Stimulated activated CD8-positive, alpha-beta memory T cell treated with anti-CD3 and anti-CD28 coated beads, Interleukin-2, amount 100 ng/mL, for 1 hour (primary cell): ENCODE data around the gene AFDN.

Experiments
- DNase-seq, 2 donors: peaks; one replicate each; pipeline ENCODE4 v3.0.0-alpha.2; 2020; ENCODE audit warnings: low read depth in 2 of 2

Gene AFDN

DNA sequence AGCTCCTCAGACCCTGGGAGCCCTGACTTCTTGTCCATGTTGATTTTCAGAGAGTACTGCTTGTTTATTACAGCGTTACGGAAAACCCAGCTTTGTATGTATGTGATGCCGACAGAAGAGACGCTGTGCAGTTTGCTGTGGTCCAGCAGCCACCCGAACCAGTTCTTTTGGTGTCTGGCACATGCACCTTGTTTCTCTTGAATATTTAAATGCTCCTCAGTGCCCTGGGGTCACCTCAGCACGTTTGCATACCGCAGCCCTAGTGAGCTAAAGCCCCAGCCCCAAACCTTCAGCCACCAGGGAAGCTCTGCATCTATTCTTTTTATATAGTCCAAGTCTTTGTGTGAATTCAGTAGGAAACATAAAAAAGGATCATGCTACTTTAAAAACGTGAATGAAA, 39.9 kb downstream of the AFDN start:
- no peak for DNase-seq

DNA sequence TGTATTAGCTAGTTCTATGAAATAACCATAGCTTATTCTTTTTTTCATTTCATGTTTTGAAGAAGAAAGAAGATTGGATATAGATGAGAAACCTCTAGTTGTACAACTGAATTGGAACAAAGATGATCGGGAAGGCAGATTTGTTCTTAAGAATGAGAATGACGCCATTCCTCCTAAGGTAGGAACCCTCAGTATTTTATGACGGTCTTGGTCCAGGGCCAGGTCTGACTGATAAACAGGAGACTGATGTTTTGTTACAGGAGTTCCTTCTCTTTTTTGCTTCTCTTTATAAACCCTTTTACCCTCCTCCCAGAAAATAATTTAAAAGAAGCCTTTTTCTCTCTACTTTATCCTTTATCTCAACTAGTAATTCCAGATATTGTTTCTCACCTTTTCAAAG, 43.6 kb downstream of the AFDN start:
- DNase-seq: no peak

DNA sequence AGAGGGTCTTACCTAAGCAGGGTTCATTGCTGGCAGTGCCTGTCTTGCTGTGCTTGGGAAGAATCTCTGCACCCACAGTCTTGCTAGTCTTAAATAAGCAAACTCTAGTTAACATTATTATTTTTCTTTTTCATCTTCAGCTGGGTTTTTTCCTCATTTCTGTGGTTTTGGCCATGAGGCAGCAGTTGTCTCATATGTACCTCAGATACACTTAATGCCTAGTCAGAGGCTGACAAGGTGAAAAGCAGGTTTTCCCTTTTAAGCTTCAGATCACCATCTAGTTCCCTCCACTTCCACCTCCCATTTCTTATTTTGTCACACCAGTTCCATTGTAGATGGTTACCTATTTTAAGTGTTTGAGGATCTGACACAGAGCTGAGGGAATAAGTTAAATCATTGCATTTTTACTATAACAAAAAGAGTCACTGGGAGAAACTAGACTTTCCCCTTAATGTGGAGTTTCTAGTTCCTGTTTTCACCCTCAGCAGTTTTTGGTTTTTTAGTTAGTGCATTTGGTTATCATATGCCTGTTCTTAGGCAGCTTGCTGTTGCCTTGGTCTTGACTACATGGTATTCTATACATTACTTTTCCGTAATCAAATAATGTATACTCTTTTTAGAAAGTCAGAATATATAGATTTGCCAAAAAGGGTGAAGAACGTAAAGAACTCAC, 46.0 kb downstream of the AFDN start:
- DNase-seq: no peak

DNA sequence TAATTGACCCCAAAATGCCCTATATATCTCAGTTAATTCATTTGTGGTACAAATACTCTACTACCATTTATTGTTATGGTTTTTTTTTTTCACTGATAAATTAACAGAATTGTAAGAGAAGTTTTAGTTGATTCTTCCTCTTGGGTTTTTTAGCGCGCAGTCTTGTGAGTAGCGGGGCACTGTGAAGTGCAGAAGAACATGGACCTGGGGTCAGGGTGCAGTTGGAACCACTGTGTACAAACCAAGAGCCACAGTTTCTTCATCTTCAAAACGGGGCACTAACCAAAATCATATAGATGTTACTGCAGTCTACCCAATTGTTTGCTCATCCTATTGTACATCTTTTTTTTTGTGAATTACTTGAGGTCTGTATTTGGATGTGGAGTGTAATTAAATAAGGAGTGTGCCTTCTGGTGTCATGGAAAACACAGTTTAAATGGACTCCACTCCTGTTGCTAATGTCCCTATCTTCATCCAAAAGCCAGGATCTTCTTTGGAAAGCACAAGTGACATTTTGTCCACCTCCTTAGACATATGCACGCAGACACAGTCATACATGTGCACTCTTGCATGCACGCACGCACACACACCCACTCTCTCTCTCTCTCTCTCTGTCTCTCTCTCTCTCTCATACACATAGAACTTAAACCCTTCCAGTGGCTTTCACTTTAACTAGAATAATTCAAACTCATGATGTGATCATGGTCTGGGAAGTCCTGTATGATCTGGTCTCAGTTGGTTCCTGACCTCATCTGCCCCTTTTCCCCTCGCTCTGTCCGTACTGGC, 51.5 kb downstream of the AFDN start:
- no peak for DNase-seq

DNA sequence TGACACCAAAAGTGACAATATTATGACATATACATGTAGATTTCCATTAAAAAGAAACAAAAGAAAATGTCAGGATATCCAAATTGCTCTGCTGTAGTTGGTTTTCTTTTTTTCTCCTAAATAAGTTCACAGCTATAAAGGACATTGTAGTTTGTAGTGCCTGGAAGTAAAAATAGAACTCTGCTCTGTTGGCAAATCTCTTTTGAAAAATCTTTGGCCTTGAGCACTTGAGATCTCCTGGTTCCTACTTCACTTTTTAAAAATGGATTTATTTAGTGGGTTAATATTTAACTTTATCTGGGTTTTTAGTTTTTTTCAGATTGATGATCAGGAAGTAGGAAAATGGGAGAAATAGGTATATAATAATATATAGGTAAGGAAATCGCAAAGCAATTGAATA, 52.9 kb downstream of the AFDN start:
- DNase-seq: no peak

DNA sequence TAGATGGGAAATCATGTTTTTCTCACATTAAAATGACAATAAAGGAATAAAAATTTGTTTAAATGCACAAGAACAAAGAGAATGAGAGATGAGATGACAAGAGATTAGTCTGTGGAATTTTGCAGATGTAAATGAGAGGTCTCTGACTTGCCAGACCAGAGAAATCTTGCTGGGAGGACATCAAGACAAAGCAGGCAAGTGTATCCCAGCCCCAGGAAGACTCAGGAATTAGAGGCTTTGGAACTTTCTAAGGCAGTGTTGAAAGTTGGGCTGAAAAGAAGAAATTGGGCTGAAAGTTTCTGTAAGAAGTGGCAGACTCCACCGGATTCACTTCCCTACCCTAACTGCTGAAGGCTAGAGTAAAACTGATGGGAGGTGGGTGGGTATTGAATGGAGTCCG, 54.6 kb downstream of the AFDN start:
- no peak for DNase-seq

DNA sequence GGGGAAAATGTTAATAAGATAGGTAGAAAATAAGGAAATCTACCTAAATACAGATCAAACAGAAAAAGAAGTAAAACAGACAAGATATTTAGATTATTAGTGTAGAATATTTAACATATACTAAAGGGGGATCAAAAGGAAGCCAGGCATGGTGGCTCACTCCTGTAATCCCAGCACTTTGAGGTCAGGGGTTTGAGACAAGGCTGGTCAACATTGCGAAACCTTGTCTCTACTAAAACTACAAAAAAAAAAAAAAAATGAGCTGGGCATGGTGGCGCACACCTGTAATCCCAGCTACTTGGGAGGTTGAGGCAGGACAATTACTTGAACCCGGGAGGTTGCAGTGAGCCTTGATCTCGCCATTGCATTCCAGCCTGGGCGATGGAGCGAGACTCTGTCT, 55.5 kb downstream of the AFDN start:
- DNase-seq: no peak

DNA sequence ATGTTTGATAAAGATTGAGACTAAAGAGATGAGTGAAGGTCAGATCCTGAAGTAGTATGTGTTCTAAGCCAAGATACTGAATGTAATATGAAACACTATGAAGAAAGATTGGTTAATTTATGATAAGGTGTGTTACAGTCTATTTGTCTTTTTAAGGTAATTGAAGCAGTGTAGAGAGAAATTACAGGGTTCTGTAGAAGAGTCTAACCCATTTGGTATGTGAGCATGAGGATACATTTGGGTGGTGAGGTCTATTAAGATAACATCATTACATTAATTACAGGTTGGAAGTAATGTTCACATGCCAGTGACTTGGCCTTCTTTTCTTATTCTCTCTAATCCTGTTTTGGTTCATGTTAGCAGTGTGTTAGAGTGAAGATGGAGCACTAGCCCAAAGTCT, 61.4 kb downstream of the AFDN start:
- no peak for DNase-seq

DNA sequence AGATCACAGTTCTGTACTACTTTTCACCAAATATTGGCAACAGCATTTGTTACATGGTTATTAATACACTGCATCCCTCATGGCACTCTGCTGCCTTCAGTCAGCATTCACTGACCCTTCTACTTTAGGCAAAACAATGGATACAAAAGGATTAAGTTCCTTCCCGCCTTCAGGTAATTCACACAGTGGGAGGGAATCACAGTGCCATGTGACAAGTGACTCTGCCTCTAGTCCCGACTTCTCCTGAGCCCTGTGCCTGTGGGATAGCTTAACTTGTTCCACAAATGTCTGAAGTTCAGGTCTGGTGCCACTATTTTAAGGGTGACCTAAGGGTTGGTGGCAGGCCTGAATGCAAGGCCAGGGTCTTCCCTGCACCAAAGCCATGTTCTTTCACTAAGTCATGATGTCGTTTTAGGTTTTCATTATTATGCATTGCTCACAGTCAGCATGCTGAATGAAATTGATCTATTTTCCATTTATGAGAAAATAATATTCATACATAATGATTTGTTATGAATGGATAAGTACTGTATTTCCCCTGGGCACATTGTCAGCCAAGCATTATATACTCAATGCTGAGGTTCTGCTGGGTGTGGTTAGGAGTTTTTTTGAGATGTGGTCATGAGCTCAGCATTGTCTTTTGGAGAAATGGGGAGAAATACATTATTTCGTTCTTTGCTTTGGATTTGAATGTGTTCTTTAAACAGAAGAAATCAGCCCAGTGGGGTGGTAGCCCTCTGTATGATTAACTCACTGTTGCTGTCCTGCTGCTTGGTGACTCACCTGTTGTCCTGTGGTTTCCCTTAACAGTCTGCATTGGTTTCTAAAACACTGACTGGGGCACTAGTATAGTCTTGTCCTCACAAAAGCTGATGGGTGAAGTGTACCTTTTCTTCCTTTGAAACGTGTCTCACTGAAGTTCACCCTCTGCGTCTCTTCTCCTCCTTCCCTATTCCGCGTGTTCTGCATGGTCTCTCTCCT, 66.4 kb downstream of the AFDN start:
- DNase-seq: no peak

DNA sequence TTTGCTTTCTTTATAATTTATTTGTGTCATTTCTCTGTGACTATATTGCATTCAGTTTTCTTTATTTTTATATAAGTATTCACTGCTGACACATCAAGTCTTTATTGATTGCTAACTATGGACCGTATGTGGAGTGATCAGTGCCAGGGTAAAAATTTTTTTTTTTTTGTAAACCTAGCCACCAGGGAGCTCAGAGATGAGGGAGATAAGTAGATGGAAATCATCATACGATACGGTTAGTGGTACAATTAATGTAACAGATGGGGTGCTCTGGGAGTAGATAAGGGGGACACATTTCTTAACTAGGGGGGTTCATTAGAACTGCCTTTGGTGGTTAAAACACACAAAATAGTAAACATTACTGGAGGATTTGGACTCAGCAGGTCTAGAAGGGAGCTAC, 68.3 kb downstream of the AFDN start:
- no peak for DNase-seq

DNA sequence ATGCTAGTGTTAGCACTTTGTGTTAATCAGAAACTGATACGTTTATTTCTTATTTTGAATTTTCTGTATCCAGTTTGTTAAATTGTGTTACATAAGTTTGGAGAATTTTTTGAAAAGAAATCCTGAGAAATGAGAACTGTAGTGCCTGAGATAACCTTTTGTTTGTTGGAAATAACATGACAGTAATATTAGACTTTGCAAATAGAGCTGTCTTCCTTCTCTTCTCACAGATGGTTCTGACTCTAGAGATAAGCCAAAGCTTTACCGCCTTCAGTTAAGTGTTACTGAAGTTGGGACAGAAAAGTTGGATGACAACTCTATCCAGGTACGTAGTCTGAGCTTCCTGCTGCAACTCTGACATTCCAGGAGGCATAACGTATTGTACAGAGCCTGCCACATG, 69.9 kb downstream of the AFDN start:
- DNase-seq: no peak

DNA sequence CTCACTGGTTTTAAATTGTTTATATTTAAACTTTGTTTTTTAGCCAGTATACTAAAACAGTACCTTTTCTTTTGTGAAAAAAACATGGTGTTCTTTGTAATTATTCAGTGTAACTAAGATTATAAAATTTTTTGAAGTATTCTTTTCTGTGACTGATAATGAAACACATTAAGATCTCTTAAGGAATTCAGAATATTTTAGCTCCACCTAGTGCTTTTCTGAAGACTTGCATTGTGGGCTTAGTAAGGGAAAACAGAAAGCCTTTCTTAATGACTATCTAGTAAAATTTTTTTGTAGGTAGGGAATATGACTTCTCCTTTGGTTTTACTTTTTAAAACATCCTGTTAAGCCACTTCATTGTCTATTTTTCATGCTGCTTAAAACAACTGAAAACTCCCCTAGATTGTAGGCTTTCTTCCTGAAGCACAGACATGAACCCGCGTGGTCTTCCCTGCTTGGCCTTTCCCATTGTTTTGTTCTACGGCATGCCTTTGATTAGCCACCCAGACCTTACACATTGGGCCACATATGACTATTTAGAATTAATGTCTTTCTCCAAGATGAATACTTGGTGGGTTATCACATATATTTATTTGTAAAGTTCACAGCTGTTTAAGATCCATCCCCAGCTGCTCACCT, 72.1 kb downstream of the AFDN start:
- no peak for DNase-seq

DNA sequence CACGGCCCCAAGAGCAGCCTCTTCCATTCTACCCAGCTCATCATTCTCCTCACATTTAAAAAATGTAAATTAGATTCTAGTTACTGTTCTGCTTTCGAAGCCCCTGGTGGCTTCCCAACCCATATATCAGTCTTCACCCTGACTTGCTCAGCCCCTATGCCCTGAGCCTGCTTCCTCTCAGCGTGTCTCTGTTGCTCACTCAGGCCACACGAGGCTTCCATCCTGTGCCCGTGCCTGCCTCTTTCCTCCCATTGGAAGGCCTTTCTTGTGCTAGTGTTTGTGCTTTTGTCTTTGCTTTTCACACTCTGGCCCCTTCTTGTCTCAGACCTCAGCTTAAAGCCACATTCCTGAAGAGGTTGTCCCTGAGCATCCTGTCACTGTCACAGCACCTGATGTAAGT, 78.1 kb downstream of the AFDN start:
- no peak for DNase-seq

DNA sequence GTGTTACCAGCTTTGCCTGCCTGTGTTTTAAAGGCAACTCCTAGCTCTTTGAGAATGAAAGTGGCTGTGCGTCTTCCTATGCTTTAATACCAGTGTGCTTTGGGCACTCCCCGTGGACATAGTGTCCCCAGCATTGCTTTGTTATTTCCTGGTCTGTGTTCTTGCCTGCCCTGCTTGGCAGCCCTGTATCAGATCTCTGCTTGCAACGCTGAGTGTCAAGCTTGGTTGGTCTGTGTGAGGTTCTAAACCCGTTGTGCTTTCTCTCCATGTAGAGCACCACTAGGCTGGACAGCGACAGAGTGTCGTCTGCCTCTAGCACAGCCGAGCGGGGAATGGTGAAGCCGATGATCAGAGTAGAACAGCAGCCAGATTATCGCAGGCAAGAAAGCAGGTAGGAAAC, 80.2 kb downstream of the AFDN start:
- no peak for DNase-seq

DNA sequence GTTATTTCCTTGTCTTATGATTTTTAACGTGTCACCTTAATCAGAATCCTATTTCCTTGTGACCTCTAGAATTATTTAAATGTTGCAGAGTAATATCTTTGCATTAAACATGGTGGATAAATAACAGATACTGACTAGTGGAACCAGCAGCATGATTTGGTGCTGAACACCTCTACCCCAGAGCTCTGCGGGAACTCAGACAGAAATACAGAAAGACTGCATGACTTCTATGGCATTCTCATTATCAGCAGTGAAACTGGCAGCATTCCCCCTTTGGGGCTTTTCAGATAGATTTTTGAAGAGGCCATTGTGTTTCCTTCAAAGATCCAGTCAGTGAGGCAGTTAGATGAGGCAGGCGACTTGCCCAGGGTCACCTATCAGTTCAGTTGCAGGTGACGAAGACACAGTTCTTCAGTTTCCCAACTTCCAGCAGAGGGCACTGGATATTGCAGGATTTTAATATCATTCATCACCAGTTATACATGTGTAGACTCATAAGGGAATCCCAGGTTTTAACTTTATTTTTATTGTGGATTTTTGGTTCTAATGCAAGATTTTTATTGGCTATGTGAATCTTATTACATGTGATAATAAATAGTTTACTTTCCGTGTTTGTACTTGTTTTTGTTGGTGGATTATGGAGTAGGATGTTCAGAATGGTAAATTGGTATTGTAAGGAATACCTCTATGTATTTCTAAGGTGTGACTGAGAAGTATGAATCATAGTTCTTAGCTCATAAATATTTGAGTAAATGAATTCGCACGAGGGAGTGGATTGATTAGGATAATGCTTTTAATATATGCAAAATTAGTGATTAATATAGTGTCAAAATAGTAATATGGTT, 81.3 kb downstream of the AFDN start:
- no peak for DNase-seq

DNA sequence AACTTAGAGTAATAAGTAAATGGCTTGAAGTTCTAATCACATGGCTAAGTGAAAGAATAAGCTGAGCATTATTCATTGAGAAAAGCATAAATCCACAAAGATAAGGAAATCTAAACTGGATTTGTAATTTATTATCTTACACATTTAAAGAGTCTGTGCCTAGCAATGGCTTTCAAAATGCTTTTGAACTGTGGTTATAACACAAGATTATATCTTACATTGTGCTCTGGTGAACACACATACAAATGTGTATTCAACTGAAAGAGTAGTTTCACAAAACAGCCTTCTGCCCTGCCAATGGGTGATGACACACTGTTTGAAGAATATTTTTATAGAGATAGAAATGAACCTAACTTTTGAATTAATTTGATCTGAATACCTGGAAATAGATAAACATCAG, 83.3 kb downstream of the AFDN start:
- no peak for DNase-seq

DNA sequence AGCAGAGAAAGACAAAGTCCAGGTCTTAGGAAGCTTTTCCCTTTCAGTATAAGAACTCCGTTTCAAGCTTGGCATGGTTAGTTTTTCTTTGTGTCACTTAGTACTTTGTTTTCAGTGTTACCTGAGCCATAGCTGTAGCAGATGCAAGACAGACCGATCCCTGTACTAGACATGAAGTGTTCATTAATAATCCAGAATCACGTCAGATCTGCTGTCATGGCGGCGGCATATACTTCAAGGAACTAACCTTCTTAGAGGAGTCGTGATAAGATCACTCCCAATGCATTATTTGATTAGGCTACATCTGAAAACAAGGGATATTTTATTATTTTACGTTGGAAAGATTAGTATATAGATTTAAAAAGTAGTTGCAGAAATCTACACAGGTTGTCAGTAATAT, 83.9 kb downstream of the AFDN start:
- no peak for DNase-seq

DNA sequence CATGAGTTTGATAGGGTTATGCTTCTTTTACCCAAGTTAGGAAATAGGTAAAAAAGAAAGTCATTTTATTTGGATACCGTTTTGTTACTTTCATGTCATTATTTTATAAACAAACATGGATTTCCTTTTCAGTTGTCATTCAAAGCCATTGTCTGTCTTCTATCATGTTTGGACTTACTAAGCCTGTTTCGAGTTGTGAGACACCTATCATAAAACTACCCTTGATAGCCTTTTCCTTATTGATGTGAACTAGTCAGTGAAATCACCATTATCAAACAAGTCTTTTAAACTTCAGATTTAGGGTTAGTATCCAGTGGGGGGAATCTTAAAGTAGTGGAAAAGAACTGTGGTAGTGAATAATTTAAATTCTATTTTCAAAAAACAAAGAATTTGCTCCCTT, 85.8 kb downstream of the AFDN start:
- no peak for DNase-seq

DNA sequence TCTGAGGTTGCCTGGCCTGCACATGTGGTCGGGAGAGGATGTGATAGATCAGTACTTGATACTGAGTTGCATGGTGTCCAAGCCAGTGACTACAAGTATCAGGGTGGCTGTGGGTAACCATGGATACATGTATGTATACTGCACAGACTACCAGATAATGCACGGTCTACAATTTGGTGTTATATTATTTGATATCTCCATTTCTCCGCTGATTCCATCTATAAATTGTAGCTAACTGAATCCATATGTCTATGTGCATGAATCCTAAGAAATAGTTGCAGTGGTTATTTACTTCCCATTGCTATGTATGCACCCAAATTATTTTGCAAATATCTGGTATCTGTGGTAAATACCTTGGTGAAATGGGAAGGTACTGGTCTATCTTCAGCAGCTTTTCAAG, 87.0 kb downstream of the AFDN start:
- no peak for DNase-seq

DNA sequence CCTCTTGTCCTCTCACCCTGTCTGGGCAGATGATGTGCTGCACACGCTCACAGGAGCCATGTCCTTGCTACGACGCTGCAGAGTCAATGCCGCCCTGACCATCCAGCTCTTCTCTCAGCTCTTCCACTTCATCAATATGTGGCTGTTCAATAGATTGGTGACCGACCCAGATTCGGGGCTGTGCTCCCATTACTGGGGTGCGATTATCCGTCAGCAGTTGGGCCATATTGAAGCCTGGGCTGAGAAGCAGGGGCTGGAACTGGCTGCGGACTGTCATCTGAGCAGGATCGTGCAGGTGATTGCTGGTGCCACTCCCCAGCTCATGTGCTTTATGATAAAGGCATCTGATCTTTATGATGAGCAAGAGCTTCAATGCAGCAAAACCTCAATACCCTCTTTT, 88.4 kb downstream of the AFDN start:
- no peak for DNase-seq

DNA sequence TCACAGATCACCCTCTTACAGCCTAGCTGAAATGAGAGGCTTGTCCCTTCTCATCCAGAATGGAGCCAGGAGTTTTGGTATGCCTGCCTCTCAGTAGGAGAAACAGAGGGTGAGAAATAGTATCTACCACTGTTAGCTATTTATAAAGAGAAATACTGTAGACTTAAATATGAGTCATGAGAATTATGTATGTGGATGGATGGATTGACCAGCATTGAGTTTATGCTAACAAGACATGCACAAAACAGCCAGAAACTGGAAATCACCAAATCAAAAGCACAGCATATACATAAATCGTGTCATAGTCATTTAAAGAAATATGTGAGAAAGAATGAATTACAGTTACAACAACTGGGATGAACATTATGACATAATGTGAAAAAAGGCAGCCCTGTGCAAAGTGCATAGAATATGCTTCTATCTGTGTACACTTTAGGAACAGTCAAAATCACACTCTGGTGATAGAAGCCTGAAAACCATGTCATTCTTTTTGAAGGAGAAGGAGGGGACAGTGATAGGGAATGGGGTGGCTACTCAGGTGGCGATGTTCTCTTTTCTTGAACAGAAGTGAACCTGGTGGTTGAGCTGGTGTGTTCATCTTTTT, 90.9 kb downstream of the AFDN start:
- DNase-seq: no peak
